ENCODE measurements around the gene ADAMTSL4.
"Not testable (repeated sequence)": the region's sequence is repeated elsewhere in the genome, so short reads cannot be mapped to it uniquely, and the experiment has no call there.

ADAMTSL4 gene

GRCh38 chr1:150579110-150579944, 30.1 kb downstream of the ADAMTSL4 start, which contains the start of gene MCL1:
MCL1 (minus strand) TSS chr1:150579610; CDS start chr1:150579530, 80 bp downstream.
- H3K4me3 ChIP-seq (ENCODE audit: low read depth, low read length): peak within 1 kb of the TSS; percentile 99
- peak; percentile 92 for DNase-seq (ENCODE audit: low read depth)
- in situ Hi-C loops (cut with HindIII; ENCODE audit: low sequenced_read_pairs): no loop called here
- TF ChIP-seq CTCF (IDR thresholded peaks at IDR 0.05; ENCODE audit: low read depth, low read length, missing control alignments): no peak

GRCh38 chr1:150579945-150580642, 30.9 kb downstream of the ADAMTSL4 start:
- H3K4me3 ChIP-seq (ENCODE audit: low read depth, low read length): peak overlapping the region; percentile 38
- in situ Hi-C loops (cut with HindIII; ENCODE audit: low sequenced_read_pairs): no loop called here
- no peak for DNase-seq (ENCODE audit: low read depth)
- TF ChIP-seq CTCF (IDR thresholded peaks at IDR 0.05; ENCODE audit: low read depth, low read length, missing control alignments): no peak

DNA sequence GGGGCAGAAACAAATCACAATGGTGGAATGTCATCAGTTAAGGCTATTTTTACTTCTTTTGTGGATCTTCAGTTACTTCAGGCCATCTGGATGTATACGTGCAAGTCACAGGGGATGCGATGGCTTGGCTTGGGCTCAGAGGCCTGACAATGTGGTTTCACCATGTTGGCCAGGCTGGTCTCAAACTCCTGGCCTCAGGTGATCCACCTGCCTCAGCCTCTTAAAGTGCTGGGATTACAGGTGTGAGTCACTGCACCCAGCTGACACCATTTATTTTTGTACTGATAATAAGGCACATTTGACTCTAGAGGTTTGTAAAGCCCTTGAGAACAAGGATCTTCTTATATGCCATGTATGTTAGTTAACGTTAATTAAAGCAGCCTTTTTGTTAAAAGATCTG, 31.8 kb downstream of the ADAMTSL4 start:
- in situ Hi-C loops (cut with HindIII; ENCODE audit: low sequenced_read_pairs); H3K4me3 ChIP-seq (ENCODE audit: low read depth, low read length); DNase-seq (ENCODE audit: low read depth): not testable (repeated sequence)

GRCh38 chr1:150581437-150581836, 32.2 kb downstream of the ADAMTSL4 start:
- H3K4me3 ChIP-seq (ENCODE audit: low read depth, low read length); in situ Hi-C loops (cut with HindIII; ENCODE audit: low sequenced_read_pairs); DNase-seq (ENCODE audit: low read depth): not testable (repeated sequence)

- DNase-seq (ENCODE audit: low read depth); H3K4me3 ChIP-seq (ENCODE audit: low read depth, low read length); in situ Hi-C loops (cut with HindIII; ENCODE audit: low sequenced_read_pairs): not testable (repeated sequence)
Measured at GRCh38 chr1:150581962-150582361, 32.8 kb downstream of the ADAMTSL4 start.

- in situ Hi-C loops (cut with HindIII; ENCODE audit: low sequenced_read_pairs): no loop called here
- no peak for DNase-seq (ENCODE audit: low read depth)
- no peak overlapping the region for H3K4me3 ChIP-seq (ENCODE audit: low read depth, low read length)
- no peak for TF ChIP-seq CTCF (IDR thresholded peaks at IDR 0.05; ENCODE audit: low read depth, low read length, missing control alignments)
Measured at GRCh38 chr1:150582371-150582770, 33.2 kb downstream of the ADAMTSL4 start.

GRCh38 chr1:150596095-150596892, 47.1 kb downstream of the ADAMTSL4 start:
- in situ Hi-C loops (cut with HindIII; ENCODE audit: low sequenced_read_pairs): no loop called here

More at GRCh38 chr1:150596095-150596892, 47.1 kb downstream of the ADAMTSL4 start:
- no peak for TF ChIP-seq CTCF (IDR thresholded peaks at IDR 0.05; ENCODE audit: low read depth, low read length, missing control alignments)
- DNase-seq (ENCODE audit: low read depth): no peak
- no peak overlapping the region for H3K4me3 ChIP-seq (ENCODE audit: low read depth, low read length)

Data from astrocyte of the cerebellum (primary cell).